Right hindlimb (tissue), 1 donor: ENCODE results near the gene RTL1.

Experiments used
- DNase-seq: peaks from one replicate; pipeline ENCODE4 v3.0.0-alpha.2; 2018

The RTL1 gene

DNA sequence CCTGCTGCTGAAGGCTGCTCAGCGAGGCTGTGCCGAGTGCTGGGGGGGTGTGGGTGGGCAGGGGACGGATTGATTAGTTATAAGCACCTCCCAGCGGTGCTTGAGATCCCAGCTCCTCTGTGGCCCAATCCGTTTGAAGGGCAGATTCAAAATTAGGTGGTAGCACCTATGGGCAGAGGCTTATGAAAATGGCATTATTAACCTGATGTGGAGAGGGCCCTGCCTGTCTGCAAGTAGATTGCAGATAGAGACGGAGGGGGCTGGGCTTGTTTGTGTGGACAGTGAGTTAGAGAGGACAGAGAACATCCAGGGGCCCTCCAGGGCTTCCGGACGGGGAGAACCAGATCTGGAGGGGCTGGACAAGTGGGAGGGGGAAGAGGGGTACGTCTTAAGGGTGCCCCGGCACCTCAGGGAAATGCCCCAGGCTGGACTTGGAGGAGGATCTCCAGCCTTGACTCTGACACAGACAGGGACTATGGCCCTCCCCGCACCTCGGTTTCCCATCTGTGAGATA, at the start of gene RTL1:
RTL1 (minus strand) TSS at position 51 of the 514 bp plus-strand sequence. CDS start 18,934 bp downstream, outside the sequence.
- DNase-seq, result no peak

DNA sequence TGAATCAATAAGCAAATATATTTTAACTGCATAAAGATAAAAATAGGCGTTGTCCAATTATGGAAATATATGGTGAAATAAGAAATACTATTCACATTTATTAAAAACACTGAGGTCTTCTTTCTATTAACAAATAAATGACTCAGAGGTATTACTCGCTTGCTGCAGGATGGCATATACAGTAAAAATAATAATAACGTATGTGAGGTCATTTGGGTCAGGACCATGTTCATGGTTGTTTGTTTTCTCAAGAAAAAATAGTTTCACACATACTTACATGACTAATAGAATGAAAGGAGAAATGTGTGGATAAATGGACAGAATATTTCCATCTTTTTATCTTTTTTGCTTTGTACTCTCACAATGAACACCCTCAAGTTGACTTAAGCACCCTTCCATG, 46.5 kb upstream of the RTL1 start:
- DNase-seq, result no peak

DNA sequence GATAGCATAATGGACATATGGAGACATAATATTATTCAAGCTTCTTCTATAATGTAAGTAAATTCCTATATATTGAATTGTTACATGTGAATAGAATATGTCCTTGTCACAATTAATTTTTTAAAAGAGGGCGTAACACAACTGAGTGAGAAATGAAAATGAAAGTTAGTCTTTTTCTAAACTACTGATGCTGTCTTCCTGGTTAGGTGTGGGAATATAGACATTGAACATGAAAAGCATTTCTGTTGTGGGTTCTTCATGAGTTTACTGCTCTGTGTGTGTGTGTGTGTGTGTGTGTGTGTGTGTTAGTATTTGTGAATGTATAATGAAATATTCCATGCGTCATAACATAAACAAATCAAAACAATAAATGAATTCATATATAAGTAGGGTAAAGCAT, 40.5 kb upstream of the RTL1 start:
- DNase-seq, result no peak

- no peak for DNase-seq
Measured at GRCh38 chr14:100930270-100930669, 26.7 kb upstream of the RTL1 start.

GRCh38 chr14:100915560-100915959, 12.0 kb upstream of the RTL1 start:
- no peak for DNase-seq

- no peak for DNase-seq
Measured at GRCh38 chr14:100914597-100915021, 11.1 kb upstream of the RTL1 start.

- DNase-seq, result no peak
Measured at GRCh38 chr14:100911665-100912316, 8.3 kb upstream of the RTL1 start.

DNA sequence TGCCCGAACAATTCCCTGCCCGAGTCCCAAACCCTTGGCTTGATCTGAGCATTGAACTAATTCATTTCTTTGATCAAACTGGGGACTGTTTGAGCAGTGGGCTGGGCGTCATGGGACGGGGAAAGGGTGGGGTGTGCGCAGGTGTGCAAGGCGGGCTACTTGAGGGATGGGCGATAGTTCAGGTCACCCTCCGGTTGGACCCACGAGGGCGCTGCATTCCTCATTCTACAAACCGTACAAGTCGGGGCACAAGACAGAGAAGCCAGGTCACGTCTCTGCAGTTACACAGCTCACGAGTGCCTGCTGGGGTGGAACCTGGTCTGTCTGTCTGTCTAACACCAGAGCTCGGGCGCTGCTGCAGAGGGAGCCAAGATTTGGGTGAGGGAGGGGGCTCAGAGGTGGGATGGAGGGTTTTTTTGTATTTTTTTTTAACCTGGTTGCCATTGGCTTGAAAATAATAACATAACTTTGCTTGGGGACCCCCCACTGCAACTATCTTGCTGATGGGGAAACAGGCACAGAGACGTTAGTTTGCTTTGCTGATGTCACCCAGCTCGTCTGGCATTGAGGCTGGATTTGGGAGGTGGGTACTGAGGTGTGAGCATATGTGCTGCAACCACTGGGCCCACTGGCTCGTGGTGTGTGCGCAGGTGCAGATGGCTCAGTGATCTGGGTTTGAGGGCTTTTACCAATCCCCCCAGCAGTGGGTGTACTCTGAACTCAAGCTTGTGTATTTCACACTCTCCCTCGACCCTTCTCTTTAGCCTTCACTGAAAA, 7.6 kb upstream of the RTL1 start:
- DNase-seq, result no peak

GRCh38 chr14:100909439-100909838, 5.9 kb upstream of the RTL1 start:
- no peak for DNase-seq

GRCh38 chr14:100907240-100907639, 3.7 kb upstream of the RTL1 start:
- no peak for DNase-seq

GRCh38 chr14:100906420-100906819, 2.9 kb upstream of the RTL1 start:
- no peak for DNase-seq

GRCh38 chr14:100905166-100905565, 1.6 kb upstream of the RTL1 start:
- DNase-seq, result no peak

DNA sequence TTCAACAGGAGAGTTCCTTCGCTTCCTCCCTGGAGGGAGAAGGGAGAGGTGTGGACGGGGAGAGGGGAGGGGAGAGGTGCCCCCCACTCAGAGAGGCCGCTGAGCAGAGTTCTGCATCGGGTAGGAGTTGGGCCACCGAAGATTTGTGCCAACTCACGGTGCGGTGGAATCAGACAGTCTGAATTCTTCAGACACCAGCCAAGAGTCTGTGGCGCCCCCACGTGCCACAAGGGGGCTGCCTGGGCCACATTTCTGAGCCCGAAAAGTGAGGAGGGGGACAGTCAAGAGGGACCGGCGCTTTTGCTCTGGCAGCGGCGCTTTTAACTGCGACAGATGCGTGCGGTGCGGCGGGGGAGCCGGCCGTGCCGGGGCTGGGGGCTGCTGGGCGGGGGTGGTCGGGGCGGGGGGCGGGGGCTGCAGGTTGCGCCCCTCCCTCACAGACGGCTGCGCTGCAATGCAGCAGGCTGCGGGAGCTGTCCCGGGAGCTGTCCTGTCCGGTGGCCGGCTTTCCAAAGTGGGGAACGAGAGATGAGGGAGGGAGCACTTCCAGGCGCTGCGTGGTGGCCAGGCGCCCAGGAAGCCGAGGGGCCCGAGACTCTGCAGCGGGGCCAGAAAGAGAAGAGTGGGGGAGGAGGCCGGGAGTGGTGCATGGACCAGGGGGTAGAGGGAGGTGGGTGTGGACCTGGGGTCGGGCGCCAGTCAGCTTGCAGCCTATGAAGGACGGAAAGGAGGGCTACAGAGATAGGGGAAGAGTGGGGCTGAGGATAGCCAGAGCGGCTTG, 975 bp upstream of the RTL1 start:
- peak; percentile 61 for DNase-seq

GRCh38 chr14:100903134-100903468, 421 bp downstream of the RTL1 start:
- DNase-seq, result no peak

DNA sequence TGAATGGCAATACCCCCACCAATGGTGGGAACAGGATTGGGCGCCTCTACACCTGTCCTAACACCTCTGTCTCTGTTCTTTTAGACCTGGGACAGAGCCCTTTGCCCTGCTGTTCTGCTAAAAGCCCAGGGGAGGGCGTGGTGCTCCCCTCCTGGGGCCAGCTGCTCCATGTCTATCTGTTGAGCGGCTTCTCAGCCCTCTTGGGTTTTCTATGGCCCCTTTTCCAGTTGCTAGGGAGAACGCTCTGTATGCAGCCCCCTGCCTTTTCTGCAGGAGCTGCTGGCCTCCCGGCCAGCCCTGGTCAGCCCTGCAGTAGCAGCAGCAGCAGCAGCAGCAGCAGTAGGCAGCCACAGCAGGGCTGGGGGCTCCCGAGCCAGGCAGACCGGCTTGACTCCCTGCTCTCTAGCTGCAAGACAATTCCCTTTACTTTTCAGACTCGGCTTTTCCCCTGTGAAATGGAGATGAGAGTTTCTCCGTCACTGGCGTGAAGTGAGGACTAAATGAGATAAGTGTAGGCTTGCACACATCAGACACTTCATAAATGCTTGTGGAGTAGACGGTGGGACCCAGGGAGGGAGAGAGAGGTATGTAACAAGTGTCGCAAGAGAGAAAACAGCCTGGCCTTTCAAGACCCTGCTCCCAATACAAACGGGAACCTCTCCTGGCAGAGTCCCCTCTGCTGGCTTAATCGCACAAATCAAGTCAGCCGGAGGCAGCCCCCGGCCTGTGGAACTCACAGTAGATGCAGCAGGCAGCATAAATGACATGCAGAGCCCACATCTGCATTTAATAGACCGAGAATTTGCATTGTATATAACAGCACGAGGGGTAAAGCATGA, 1.0 kb downstream of the RTL1 start:
- peak; percentile 31 for DNase-seq

GRCh38 chr14:100901391-100902183, 1.9 kb downstream of the RTL1 start:
- DNase-seq, result peak; percentile 44

GRCh38 chr14:100900837-100901390, 2.6 kb downstream of the RTL1 start:
- peak; percentile 74 for DNase-seq

- DNase-seq, result peak; percentile 81
Measured at GRCh38 chr14:100899884-100900771, 3.4 kb downstream of the RTL1 start.

- DNase-seq, result peak; percentile 50
Measured at GRCh38 chr14:100898935-100899883, 4.3 kb downstream of the RTL1 start.
